Measurements from ENCODE around the gene CETN1.

The CETN1 gene

DNA sequence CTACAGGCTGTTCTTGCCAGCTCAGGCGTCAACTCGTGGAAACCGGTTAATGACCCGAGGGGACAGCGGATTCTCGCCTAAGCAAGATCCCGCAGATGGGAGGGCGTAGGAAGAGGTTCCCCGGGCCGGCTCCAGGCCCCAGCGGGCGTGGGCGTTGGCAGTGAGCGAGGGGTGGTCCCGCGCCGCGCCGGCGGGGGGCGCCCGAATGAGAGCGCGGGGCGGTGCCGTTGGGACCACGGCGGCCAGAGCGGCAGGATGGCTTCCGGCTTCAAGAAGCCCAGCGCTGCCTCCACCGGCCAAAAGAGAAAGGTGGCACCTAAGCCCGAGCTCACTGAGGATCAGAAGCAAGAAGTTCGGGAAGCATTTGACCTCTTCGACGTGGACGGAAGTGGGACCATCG lies at the start of gene CETN1:
Gene CETN1, plus strand, starts transcription at position 227 of the 400 bp plus-strand sequence. Its CDS starts 29 bp downstream, at position 256.
- FAIRE-seq, result no peak

GRCh38 chr18:532018-532417 lies 48.2 kb upstream of the CETN1 start:
- DNase-seq (ENCODE audit: low spot score) (no peak), FAIRE-seq (no peak)

More for the DNA sequence above, at the start of gene CETN1:
- DNase-seq (ENCODE audit: low spot score), result no peak

DNA sequence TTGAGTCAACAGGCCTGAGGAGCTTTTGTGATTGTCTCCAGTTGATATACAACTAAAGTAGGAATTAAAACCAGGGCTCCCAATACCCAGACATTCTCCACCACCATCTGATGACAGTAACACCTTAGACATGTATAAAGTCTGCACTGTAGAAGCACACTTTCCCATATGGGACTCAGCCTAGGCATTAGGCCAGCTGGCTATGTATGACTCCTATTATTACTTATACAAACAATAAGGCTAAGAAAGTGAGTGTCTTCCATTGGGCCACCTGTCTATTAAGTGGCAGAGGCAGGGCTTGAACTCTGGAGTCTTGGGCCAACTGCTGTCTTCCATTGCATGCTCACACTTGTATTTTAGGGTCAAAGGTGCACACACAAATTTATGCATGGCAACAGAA lies 47.5 kb upstream of the CETN1 start:
- FAIRE-seq, result no peak

GRCh38 chr18:533995-534601 lies 46.1 kb upstream of the CETN1 start:
- DNase-seq (ENCODE audit: low spot score) (no peak), FAIRE-seq (no peak)

More for the DNA sequence above, 47.5 kb upstream of the CETN1 start:
- no peak for DNase-seq (ENCODE audit: low spot score)

DNA sequence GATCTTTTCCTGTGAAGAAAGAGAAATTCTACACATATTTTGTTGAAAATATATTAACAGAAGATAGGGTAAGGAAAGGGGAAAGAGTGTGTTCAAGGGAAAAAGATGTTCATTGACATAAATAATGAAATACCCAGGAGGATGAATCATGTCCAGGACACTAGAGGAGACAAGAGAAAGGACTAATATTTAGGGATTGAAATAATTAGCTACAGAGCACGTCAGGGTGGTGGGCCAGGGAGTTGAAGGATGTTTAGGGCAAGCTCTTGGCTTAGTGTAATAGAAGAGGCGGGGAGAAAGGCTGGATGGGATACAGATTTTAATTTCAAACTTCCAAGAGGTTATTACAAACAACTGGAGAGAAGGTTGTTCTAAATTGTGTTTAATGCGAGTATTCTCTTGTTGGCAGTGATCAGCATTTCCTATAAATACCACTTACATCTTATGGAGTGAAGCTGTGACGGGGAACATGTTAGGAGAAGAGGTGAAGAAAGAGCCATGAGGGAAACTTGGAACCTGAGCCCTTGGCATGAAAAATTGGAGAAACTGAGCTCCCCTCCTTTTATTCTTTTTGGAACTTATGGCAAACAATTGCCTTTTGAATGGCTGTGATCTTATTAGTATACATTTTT lies 36.6 kb upstream of the CETN1 start:
- no peak for DNase-seq (ENCODE audit: low spot score)
- no peak for FAIRE-seq

DNA sequence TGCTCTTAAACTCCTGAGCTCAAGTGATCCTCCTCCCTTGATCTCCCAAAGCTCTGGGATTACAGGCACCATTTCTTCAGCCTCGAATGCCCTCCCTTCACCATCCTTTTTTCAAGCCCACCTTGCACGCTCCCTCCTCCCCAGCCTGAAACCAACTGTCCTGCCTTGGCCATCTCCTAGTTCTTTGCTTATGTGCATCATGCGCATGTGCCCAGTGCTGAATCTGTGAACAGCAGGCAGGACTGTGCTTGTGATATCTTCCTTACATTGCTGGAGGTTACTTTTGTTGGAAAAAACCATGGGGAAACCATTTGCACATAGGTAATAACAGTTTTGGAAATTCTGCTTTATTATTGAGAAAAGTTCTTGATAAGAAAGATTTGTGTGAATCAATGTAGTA lies 30.2 kb upstream of the CETN1 start:
- no peak for DNase-seq (ENCODE audit: low spot score)
- peak; percentile 81 for FAIRE-seq

GRCh38 chr18:551404-552061 lies 28.6 kb upstream of the CETN1 start:
- no peak for FAIRE-seq
- no peak for DNase-seq (ENCODE audit: low spot score)

DNA sequence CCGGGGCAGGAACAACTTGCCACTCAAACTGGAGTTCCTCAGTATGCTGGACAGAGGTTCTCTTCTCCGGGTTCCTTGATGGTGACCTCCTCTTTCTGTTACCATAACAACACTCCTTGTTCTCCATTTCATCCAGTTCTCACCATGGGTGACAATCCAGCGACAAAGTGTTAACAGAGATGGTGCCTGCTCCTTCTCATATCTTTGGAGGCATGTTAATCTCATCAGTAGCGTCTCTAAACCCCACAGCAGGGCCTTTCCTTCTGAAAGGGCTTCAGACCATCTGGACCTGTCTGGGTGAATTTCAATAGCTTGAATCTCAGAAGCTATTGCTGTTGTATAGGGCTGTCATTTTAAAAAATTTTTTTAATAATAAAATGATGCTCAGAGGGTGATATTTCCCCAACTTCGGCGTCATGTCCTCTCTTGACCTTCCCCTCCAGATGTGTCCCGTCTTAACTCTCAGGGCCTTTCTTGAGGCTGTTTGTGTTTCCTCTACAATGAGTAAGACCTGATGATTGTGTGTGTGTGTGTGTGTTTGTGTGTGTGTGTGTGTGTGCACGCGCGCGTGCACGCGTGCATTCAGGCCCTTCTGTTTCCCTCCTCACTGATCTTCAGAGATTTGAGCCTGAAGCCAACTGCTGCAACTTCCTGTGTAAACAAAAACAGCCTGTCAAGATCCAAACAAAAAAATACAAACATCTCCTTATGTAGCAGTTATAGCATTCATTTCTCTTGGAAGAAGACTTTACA lies 24.3 kb upstream of the CETN1 start:
- DNase-seq (ENCODE audit: low spot score) (no peak), FAIRE-seq (no peak)

GRCh38 chr18:564708-565561 lies 15.2 kb upstream of the CETN1 start:
- no peak for DNase-seq (ENCODE audit: low spot score)
- peak; percentile 59 for FAIRE-seq

GRCh38 chr18:565562-566061 lies 14.6 kb upstream of the CETN1 start:
- DNase-seq (ENCODE audit: low spot score) (no peak), FAIRE-seq (peak; percentile 42)

- DNase-seq (ENCODE audit: low spot score) (no peak), FAIRE-seq (no peak)
These were observed 13.1 kb upstream of the CETN1 start for GRCh38 chr18:567122-567521.

DNA sequence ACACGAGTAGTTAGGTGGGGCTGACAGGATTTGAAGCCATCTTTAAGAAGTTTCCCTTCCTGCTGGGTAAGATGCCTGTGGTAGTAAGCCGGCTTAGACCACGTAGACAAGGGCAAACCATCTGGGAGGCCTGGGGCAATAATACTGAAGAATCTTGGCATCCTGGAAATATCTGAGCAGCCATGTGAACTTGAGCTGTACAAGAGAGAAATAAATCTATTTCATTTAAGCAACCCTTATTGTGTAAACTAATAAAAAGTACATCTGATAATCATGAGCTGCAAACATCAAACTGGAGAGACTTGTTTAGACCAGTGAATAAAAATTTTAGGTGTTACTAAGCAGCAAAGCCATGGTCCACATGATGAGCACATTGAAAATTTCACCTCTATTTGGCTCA lies 11.4 kb upstream of the CETN1 start:
- no peak for FAIRE-seq

GRCh38 chr18:570256-570655 lies 9.9 kb upstream of the CETN1 start:
- DNase-seq (ENCODE audit: low spot score) (no peak), FAIRE-seq (no peak)

More for the DNA sequence above, 11.4 kb upstream of the CETN1 start:
- no peak for DNase-seq (ENCODE audit: low spot score)

- no peak for FAIRE-seq
- DNase-seq (ENCODE audit: low spot score), result no peak
These were observed 9.5 kb upstream of the CETN1 start for GRCh38 chr18:570697-571096.

DNA sequence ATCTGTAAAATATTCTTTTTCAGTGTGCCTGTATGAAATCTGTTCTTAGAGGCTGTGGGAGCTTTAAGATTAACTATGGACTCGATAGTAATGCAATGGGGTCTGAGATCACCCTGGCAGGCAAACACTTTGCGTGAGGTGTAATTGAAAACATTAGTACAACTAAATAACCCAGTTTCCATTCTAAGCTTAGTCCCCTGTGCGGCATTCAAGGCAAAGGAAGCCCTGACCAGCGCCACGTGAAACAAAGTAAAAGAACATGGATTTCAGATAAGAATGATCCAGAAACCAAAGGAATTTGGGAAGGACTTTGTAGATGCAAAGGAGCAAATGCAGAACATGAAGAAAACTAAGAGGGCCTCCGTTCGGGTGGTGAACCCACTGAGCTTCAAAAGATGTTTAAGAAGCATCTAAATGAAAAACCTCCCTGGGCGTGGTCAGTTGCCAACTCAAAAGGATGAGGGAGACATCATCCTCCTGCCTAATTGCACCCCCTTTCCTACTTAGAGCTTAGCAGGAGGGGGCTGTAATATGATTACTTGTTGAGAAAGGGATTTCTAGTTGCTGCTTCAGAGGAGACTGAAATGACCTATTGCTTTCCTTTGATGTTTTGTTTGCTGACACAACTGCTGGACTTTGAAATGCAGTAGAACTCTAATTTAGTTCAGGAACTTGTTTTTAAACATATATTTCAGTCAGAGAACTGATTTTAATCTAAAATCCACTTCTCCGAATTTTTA lies 7.9 kb upstream of the CETN1 start:
- DNase-seq (ENCODE audit: low spot score) (no peak), FAIRE-seq (peak; percentile 50)

DNA sequence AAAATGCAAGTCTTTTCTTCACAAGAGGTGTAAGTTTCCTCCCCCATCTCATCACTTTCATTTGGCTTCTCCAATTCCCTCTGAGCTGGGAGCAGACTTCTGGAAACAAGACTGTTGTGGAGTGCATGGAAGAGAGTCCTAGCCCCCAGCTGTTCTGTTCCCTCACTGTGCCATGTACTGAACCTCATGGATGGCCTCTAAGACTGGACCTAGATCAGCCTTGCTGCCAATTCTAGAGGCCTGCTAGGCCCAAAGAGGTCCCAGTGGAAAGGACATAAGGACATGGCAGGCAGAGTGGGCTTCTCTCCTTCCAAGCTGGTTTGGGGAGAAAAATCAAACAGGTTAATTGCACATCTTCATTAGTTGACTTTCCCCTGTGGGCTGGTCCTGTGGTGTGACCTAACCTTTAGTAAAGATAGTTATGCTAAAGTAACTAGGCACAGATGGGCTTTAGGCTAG lies 7.3 kb upstream of the CETN1 start:
- DNase-seq (ENCODE audit: low spot score) (no peak), FAIRE-seq (peak; percentile 52)

DNA sequence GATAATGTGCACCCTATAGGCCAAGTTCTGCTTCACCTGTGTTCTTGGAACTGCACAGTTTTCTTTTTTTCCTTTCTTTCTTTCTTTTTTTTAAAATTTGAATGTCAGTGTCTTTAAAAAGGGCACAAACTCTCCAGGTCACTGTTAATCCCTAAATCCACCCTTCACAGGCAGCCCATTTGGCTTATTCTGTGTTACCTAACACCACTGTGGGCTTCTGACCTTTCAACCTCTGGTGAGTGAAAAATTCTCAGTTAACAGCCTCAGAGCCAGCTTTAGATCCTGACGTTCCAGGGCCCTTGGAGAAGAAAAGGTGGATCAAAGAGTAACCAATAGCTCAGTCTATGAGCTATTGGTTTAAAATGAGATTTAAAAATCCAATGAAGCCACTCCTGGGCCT lies 6.8 kb upstream of the CETN1 start:
- DNase-seq (ENCODE audit: low spot score) (no peak), FAIRE-seq (no peak)

DNA sequence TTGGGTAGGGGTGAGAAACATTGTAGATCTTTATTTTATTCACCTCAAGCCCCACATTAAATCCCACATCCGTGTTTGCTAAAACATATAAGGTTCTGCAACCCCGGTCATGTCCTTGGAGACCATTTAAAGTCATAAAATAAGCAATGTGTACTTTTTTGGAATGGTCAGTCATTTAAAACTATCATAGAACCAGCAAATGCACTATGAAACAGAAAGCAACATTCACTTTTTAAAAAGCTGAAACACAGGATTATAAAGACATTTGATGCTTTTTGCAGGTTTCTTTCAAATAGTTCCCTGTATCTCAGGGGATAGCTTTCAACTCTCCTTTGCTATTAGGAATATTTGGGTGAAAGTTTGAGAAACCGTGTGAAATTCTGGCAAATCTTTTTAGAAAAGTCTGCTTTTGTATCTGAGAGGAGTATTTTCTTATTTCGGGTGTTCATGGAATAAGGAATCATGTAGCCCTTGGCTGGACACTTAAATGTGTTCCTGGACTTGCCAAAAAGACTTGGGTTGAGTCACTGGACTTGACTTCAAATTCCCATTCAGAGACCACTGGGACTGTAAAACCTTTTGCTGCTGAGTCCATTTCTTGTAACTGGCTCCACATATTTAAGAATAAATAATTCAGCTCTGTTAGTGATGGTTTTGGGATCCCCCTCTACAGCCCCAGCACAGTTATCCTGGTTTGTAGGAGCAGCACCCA lies 5.9 kb upstream of the CETN1 start:
- FAIRE-seq (no peak), DNase-seq (ENCODE audit: low spot score) (no peak)

DNA sequence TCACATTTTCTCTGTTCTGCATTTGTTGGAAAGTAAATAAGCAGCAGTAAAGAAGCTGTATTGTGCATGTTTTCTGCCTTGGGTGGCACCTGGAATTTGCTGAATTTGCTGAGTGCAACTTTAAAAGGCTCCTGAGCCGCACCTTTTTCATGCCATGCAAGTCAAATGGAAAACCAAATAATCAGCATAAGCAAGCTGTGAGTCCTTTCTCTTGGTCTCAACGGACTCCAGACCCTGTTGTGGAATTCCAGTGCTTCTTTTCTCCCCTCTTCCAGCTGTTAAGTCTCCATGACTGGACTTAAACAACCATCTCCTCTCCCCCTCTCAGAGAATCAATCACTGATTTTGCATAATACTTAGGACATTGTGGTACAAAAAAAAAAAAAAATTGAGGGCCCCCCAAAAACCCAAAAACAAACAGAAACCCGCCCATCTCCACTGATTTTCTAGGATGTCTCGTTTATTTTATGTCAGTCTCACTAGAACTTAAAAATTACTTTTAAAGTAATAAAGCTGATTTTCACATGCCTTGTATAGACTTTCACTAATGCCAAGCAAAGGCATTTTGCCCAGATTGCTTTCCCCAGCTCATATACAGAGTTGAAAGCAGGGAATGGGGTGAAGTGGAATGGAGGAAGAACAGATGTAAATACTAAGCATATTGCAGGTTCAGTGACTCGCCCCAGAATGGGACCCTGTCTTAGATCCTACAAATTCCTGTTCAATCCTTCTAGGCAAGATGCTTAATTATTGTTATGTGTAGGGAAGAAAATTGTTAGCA lies 5.1 kb upstream of the CETN1 start:
- no peak for FAIRE-seq
- no peak for DNase-seq (ENCODE audit: low spot score)

Data from urothelium cell line (cell line).